MCF 10A (cell line): ENCODE measurements around the gene NUBP2. TPM values are rescaled to one million over a fixed set of nuclear protein-coding genes. Genes with fewer than 3 reads are reported as not detected.

Experiments used
- BruUV-seq: library from RNA; stranded (reverse); fragments of 400-500 nt; replicated peaks from 2 replicates; lab custom pipeline; 2021; lab: Mats Ljungman, UMichigan
- CTCF ChIA-PET: fragments of 300-600 bp; sonication (Branson Sonifier 250); formaldehyde crosslinking; extraction: SDS; loops from one replicate; lab custom pipeline; 2021; ENCODE audit warnings: antibody characterized with exemption, inconsistent platforms; lab: Yijun Ruan, JAX
- POLR2A ChIA-PET: fragments of 300-600, 350-650 bp; sonication (Branson Sonifier 250); formaldehyde crosslinking; extraction: SDS; loops from one replicate; lab custom pipeline; 2020; ENCODE audit warnings: antibody characterized with exemption, inconsistent platforms; lab: Yijun Ruan, JAX
- DNase-seq: peaks from one replicate; pipeline ENCODE4 v3.0.0-alpha.2; 2018; ENCODE audit not compliant: unreplicated experiment
- H3K27ac Mint-ChIP-seq: one replicate; pipeline ENCODE4 v1.8.0; 2022; ENCODE audit warnings: mild to moderate bottlenecking, low read depth, mixed read lengths; ENCODE audit not compliant: unreplicated experiment
- H3K27me3 Mint-ChIP-seq: one replicate; pipeline ENCODE4 v1.8.0; 2022; ENCODE audit warnings: mixed read lengths; ENCODE audit not compliant: insufficient read depth, unreplicated experiment
- H3K36me3 Mint-ChIP-seq: one replicate; pipeline ENCODE4 v1.8.0; 2022; ENCODE audit warnings: mild to moderate bottlenecking, moderate library complexity, mixed read lengths; ENCODE audit not compliant: insufficient read depth, unreplicated experiment
- H3K4me1 Mint-ChIP-seq: one replicate; pipeline ENCODE4 v1.8.0; 2022; ENCODE audit warnings: mixed read lengths; ENCODE audit not compliant: insufficient read depth, unreplicated experiment
- H3K4me3 Mint-ChIP-seq: one replicate; pipeline ENCODE4 v1.8.0; 2022; ENCODE audit warnings: mild to moderate bottlenecking, moderate library complexity, mixed read lengths; ENCODE audit not compliant: unreplicated experiment
- H3K9me3 Mint-ChIP-seq: one replicate; pipeline ENCODE4 v1.8.0; 2022; ENCODE audit warnings: mixed read lengths; ENCODE audit not compliant: unreplicated experiment
- CTCF ChIP-seq: fragments of 200-600 bp; IDR thresholded peaks from one replicate; pipeline ENCODE4 v1.8.0; 2022; ENCODE audit warnings: antibody characterized with exemption, mild to moderate bottlenecking; ENCODE audit not compliant: unreplicated experiment
- intact Hi-C: fragments of 100-400 bp; cut with micrococcal nuclease; formaldehyde crosslinking; loops from 2 replicates; pipeline ENCODE4 v1.14.1; 2022
- total RNA-seq: library from RNA; stranded (reverse); gene quantifications from 2 replicates; pipeline ENCODE4 v1.2.3, GENCODE V29; 2022

NUBP2 gene
- total RNA-seq, 1 experiment from 2014 or later, result 71.3 TPM

- ChIA-PET POLR2A (interaction anchor here (0.6 to 7.7 kb wide), 6 partner anchors 13 to 348 kb away, joined by 3 to 137 read pairs (median 15); partner anchors contain the start of genes MAPK8IP3, NUBP2, SPSB3 and UQCC4), CTCF (interaction anchor here (0.6 kb wide), 1 partner anchor 61 kb away, joined by 3 read pairs; no protein-coding TSS in a partner anchor)
- Mint-ChIP-seq H3K4me3 (no peak overlapping the region), H3K9me3 (no peaks in the 10 kb centered on the region), H3K27ac (no peak overlapping the region), H3K27me3 (no peaks in the 10 kb centered on the region), H3K4me1 (peaks cover 7% of the 10 kb centered on the region), H3K36me3 (peaks cover 74% of the 10 kb centered on the region)
- intact Hi-C loops, result no loop called here
- DNase-seq, result no peak
- no TSS peak for BruUV-seq
- TF ChIP-seq CTCF, result no peak
Observed at GRCh38 chr16:1768767-1769401, 13.9 kb upstream of the NUBP2 start.

GRCh38 chr16:1769402-1770300 lies 13.1 kb upstream of the NUBP2 start:
- Mint-ChIP-seq H3K36me3 (peaks cover 68% of the 10 kb centered on the region), H3K27me3 (no peaks in the 10 kb centered on the region), H3K4me1 (peaks cover 7% of the 10 kb centered on the region), H3K9me3 (no peaks in the 10 kb centered on the region), H3K27ac (peak overlapping the region; percentile 66), H3K4me3 (peak overlapping the region; percentile 80)
- ChIA-PET POLR2A (interaction anchor here (0.7 to 7.7 kb wide), 11 partner anchors 12 to 190 kb away, joined by 3 to 137 read pairs (median 18); partner anchors contain the start of genes JPT2, MAPK8IP3, NDUFB10 and NUBP2), CTCF (interaction anchor here (0.6 to 1.0 kb wide), 2 partner anchors 24 to 62 kb away, joined by 3 to 4 read pairs; no protein-coding TSS in a partner anchor)
- intact Hi-C loops, result loop anchor here (2.0 kb wide), 1 partner anchor 25 kb away; no protein-coding TSS in a partner anchor
- no peak for DNase-seq
- no TSS peak for BruUV-seq
- TF ChIP-seq CTCF, result no peak

- H3K36me3 Mint-ChIP-seq, result peaks cover 65% of the 10 kb centered on the region
- H3K27me3 Mint-ChIP-seq, result no peaks in the 10 kb centered on the region
- peaks cover 7% of the 10 kb centered on the region for H3K4me1 Mint-ChIP-seq
- no peaks in the 10 kb centered on the region for H3K9me3 Mint-ChIP-seq
- ChIA-PET POLR2A (interaction anchor here (0.7 to 7.7 kb wide), 12 partner anchors 11 to 189 kb away, joined by 3 to 137 read pairs (median 12); partner anchors contain the start of genes JPT2, MAPK8IP3, NDUFB10 and NUBP2), CTCF (interaction anchor here (0.7 to 1.0 kb wide), 2 partner anchors 24 to 25 kb away, joined by 3 to 4 read pairs; no protein-coding TSS in a partner anchor)
- DNase-seq, result peak; percentile 65
- no peak for TF ChIP-seq CTCF
- peak overlapping the region; percentile 80 for H3K4me3 Mint-ChIP-seq
- H3K27ac Mint-ChIP-seq, result peak overlapping the region; percentile 66
- intact Hi-C loops, result loop anchor here (1.0 to 2.0 kb wide), 2 partner anchors 26 to 63 kb away; no protein-coding TSS in a partner anchor
- BruUV-seq, result TSS peak; percentile 25
Observed at GRCh38 chr16:1770328-1771187, 12.2 kb upstream of the NUBP2 start.
